Measurements from ENCODE around the gene PROC. TPM values are rescaled to one million over a fixed set of nuclear protein-coding genes. Genes with fewer than 3 reads are reported as not detected.
"Not testable (repeated sequence)": the region's sequence is repeated elsewhere in the genome, so short reads cannot be mapped to it uniquely, and the experiment has no call there.

PROC gene
- total RNA-seq, 1 donor from 2014 or later, result 1.0 TPM

GRCh38 chr2:127408807-127409099 is 9.5 kb upstream of the PROC start:
- Histone ChIP-seq H3K4me3 (ENCODE audit: insufficient read depth, low read depth, low read length) (no peak overlapping the region), H3K36me3 (ENCODE audit: insufficient read depth, low read length) (no peaks in the 10 kb centered on the region), H2AFZ (ENCODE audit: low read depth, low read length) (peak overlapping the region; percentile 76), H3K79me2 (ENCODE audit: insufficient read depth, low read length) (no peaks in the 10 kb centered on the region), H4K20me1 (ENCODE audit: insufficient read depth, low read length) (no peaks in the 10 kb centered on the region), H3K27me3 (ENCODE audit: insufficient read depth, low read length) (no peaks in the 10 kb centered on the region), H3K27ac (ENCODE audit: low read depth, low read length) (peak overlapping the region; percentile 86), H3K9me3 (ENCODE audit: insufficient read depth, low read depth, low read length) (no peaks in the 10 kb centered on the region), H3K4me1 (ENCODE audit: insufficient read depth, low read length) (peaks cover 33% of the 10 kb centered on the region), H3K4me2 (ENCODE audit: low read length) (peak overlapping the region; percentile 78), H3K9ac (ENCODE audit: low read length) (peak overlapping the region; percentile 80)
- Mint-ChIP-seq H3K27me3 (ENCODE audit: low read depth, unreplicated experiment) (no peaks in the 10 kb centered on the region), H3K9me3 (ENCODE audit: unreplicated experiment) (peaks cover 2% of the 10 kb centered on the region), H3K27ac (ENCODE audit: unreplicated experiment) (peak overlapping the region; percentile 87), H3K4me3 (ENCODE audit: unreplicated experiment) (peak overlapping the region; percentile 69), H3K4me1 (ENCODE audit: low read depth, unreplicated experiment) (peaks cover 34% of the 10 kb centered on the region), H3K36me3 (ENCODE audit: low read depth, unreplicated experiment) (no peaks in the 10 kb centered on the region)
- DNase-seq (ENCODE audit: low read depth) (no peak), FAIRE-seq (no peak)
- no peak for TF ChIP-seq EZH2 (IDR thresholded peaks at IDR 0.05; ENCODE audit: insufficient read depth, low read length)
- no peak for TF ChIP-seq CTCF (IDR thresholded peaks at IDR 0.05; ENCODE audit: insufficient read depth, low read depth, low read length)

GRCh38 chr2:127409716-127410115 is 8.5 kb upstream of the PROC start:
- H3K4me1 ChIP-seq (ENCODE audit: insufficient read depth, low read length), result peaks cover 42% of the 10 kb centered on the region
- H3K9me3 Mint-ChIP-seq (ENCODE audit: unreplicated experiment); H3K4me3 Mint-ChIP-seq (ENCODE audit: unreplicated experiment); FAIRE-seq; H3K4me3 ChIP-seq (ENCODE audit: insufficient read depth, low read depth, low read length); H3K27ac ChIP-seq (ENCODE audit: low read depth, low read length); H3K79me2 ChIP-seq (ENCODE audit: insufficient read depth, low read length); H3K27me3 ChIP-seq (ENCODE audit: insufficient read depth, low read length); H2AFZ ChIP-seq (ENCODE audit: low read depth, low read length); H3K36me3 ChIP-seq (ENCODE audit: insufficient read depth, low read length); H3K4me2 ChIP-seq (ENCODE audit: low read length); DNase-seq (ENCODE audit: low read depth); H3K9ac ChIP-seq (ENCODE audit: low read length); H3K27me3 Mint-ChIP-seq (ENCODE audit: low read depth, unreplicated experiment); H3K36me3 Mint-ChIP-seq (ENCODE audit: low read depth, unreplicated experiment); H3K9me3 ChIP-seq (ENCODE audit: insufficient read depth, low read depth, low read length); H3K27ac Mint-ChIP-seq (ENCODE audit: unreplicated experiment); H4K20me1 ChIP-seq (ENCODE audit: insufficient read depth, low read length): not testable (repeated sequence)
- H3K4me1 Mint-ChIP-seq (ENCODE audit: low read depth, unreplicated experiment), result peaks cover 42% of the 10 kb centered on the region

- Histone ChIP-seq H3K36me3 (ENCODE audit: insufficient read depth, low read length) (no peaks in the 10 kb centered on the region), H3K4me3 (ENCODE audit: insufficient read depth, low read depth, low read length) (peak overlapping the region; percentile 14), H3K4me1 (ENCODE audit: insufficient read depth, low read length) (peaks cover 51% of the 10 kb centered on the region), H3K9ac (ENCODE audit: low read length) (peak overlapping the region; percentile 3), H3K9me3 (ENCODE audit: insufficient read depth, low read depth, low read length) (no peaks in the 10 kb centered on the region), H2AFZ (ENCODE audit: low read depth, low read length) (no peak overlapping the region), H3K4me2 (ENCODE audit: low read length) (peak overlapping the region; percentile 37), H4K20me1 (ENCODE audit: insufficient read depth, low read length) (no peaks in the 10 kb centered on the region), H3K27ac (ENCODE audit: low read depth, low read length) (peak overlapping the region; percentile 30), H3K27me3 (ENCODE audit: insufficient read depth, low read length) (no peaks in the 10 kb centered on the region), H3K79me2 (ENCODE audit: insufficient read depth, low read length) (no peaks in the 10 kb centered on the region)
- DNase-seq (ENCODE audit: low read depth) (peak; percentile 49), FAIRE-seq (no peak)
- H3K36me3 Mint-ChIP-seq (ENCODE audit: low read depth, unreplicated experiment), result no peaks in the 10 kb centered on the region
- no peak for TF ChIP-seq EZH2 (IDR thresholded peaks at IDR 0.05; ENCODE audit: insufficient read depth, low read length)
- TF ChIP-seq CTCF (IDR thresholded peaks at IDR 0.05; ENCODE audit: insufficient read depth, low read depth, low read length), result no peak
- peaks cover 42% of the 10 kb centered on the region for H3K4me1 Mint-ChIP-seq (ENCODE audit: low read depth, unreplicated experiment)
- peaks cover 2% of the 10 kb centered on the region for H3K9me3 Mint-ChIP-seq (ENCODE audit: unreplicated experiment)
- no peak overlapping the region for H3K4me3 Mint-ChIP-seq (ENCODE audit: unreplicated experiment)
- H3K27ac Mint-ChIP-seq (ENCODE audit: unreplicated experiment), result peak overlapping the region; percentile 45
- no peaks in the 10 kb centered on the region for H3K27me3 Mint-ChIP-seq (ENCODE audit: low read depth, unreplicated experiment)
Observed at GRCh38 chr2:127410871-127411652, 7.2 kb upstream of the PROC start.

All from astrocyte (in vitro differentiated cells and primary cell).